Endothelial cell of umbilical vein (primary cell): ENCODE measurements around the gene LIMD2. TPM values are rescaled to one million over a fixed set of nuclear protein-coding genes. Genes with fewer than 3 reads are reported as not detected.

Experiments
- BruUV-seq: library from RNA; stranded (reverse); fragments of 400-500 nt; replicated peaks from 2 replicates; lab custom pipeline; 2021; lab: Mats Ljungman, UMichigan
- CTCF ChIA-PET: fragments of 300-600, 350-600 bp; sonication (Branson Sonifier 250); formaldehyde crosslinking; loops from one replicate; lab custom pipeline; 2021; ENCODE audit warnings: antibody characterized with exemption, inconsistent platforms; lab: Charles Lee
- POLR2A ChIA-PET: fragments of 300-600, 350-600 bp; sonication (Branson Sonifier 250); formaldehyde crosslinking; loops from one replicate; lab custom pipeline; 2021; ENCODE audit warnings: antibody characterized with exemption, inconsistent platforms; lab: Charles Lee
- DNase-seq: peaks from one replicate; pipeline ENCODE4 v3.0.0-alpha.2; 2011; ENCODE audit warnings: low read depth, low spot score
- FAIRE-seq: peaks from 2 replicates; lab custom pipeline; 2011; peaks lifted over from hg19 to GRCh38; lab: Jason Lieb, UNC
- H2AFZ ChIP-seq: 2 replicates; pipeline ENCODE4 v1.6.0; 2012; ENCODE audit warnings: low read depth, low read length, control low read depth, inconsistent platforms
- H3K27ac ChIP-seq: 2 replicates; pipeline ENCODE4 v1.5.1; 2011; ENCODE audit warnings: low read depth, mild to moderate bottlenecking, control low read depth, low read length, moderate library complexity; ENCODE audit not compliant: insufficient read depth
- H3K27me3 ChIP-seq, 2 experiments: 2 replicates each; pipeline versions ENCODE4 v1.6.0 to v1.6.1; 2011; ENCODE audit warnings: low read length in 2 of 2, mixed read lengths in 1 of 2; ENCODE audit not compliant: control insufficient read depth in 2 of 2, insufficient read depth in 2 of 2
- H3K36me3 ChIP-seq, 2 experiments: 2 replicates in 1 of 2; 3 replicates in 1 of 2; pipeline ENCODE4 v1.5.1; 2011; ENCODE audit warnings: low read length in 2 of 2, mild to moderate bottlenecking in 1 of 2, moderate library complexity in 1 of 2; ENCODE audit not compliant: control insufficient read depth in 2 of 2, insufficient read depth in 2 of 2; ENCODE audit errors: extremely low read depth in 1 of 2
- H3K4me1 ChIP-seq: 3 replicates; pipeline ENCODE4 v1.5.1; 2011; ENCODE audit warnings: mild to moderate bottlenecking, low read length; ENCODE audit not compliant: control insufficient read depth, insufficient read depth; ENCODE audit errors: extremely low read depth
- H3K4me2 ChIP-seq: 2 replicates; pipeline ENCODE4 v1.6.1; 2011; ENCODE audit warnings: low read length, control low read depth, mixed read lengths; ENCODE audit not compliant: insufficient read depth
- H3K4me3 ChIP-seq, 3 experiments: fragments of 200-600 bp in 1 of 3; sonication (generic), shearing (Covaris generic) in 1 of 3; replicated peaks in 1 of 3; 2 replicates each; pipeline ENCODE4 v1.5.1; 2011 to 2016; ENCODE audit warnings: control low read depth in 3 of 3, low read length in 3 of 3, mild to moderate bottlenecking in 2 of 3, inconsistent platforms in 1 of 3, low read depth in 1 of 3, moderate library complexity in 1 of 3; ENCODE audit not compliant: insufficient read depth in 1 of 3
- H3K79me2 ChIP-seq: 2 replicates; pipeline ENCODE4 v1.6.0; 2012; ENCODE audit warnings: low read length, inconsistent platforms; ENCODE audit not compliant: control insufficient read depth, insufficient read depth
- H3K9ac ChIP-seq: replicated peaks from 2 replicates; pipeline ENCODE3; 2011; ENCODE audit warnings: low read length, control low read depth; ENCODE audit not compliant: insufficient read depth; ENCODE audit errors: extremely low read depth
- H3K9me1 ChIP-seq: replicated peaks from 3 replicates; pipeline ENCODE4 v1.6.0; 2011; ENCODE audit warnings: mild to moderate bottlenecking, low read length; ENCODE audit not compliant: control insufficient read depth, insufficient read depth; ENCODE audit errors: extremely low read depth
- H3K9me3 ChIP-seq: replicated peaks from 2 replicates; pipeline ENCODE4 v1.5.1; 2012; ENCODE audit warnings: low read length, inconsistent platforms; ENCODE audit not compliant: control insufficient read depth, insufficient read depth
- H4K20me1 ChIP-seq: replicated peaks from 2 replicates; pipeline ENCODE3; 2011; ENCODE audit warnings: mild to moderate bottlenecking, low read length; ENCODE audit not compliant: control insufficient read depth, insufficient read depth; ENCODE audit errors: extremely low read depth
- CTCF ChIP-seq, 2 donors: IDR thresholded peaks; 1 replicate in 1 of 2; 2 replicates in 1 of 2; pipeline ENCODE4 v1.5.1; 2011; ENCODE audit warnings: low read length in 2 of 2, mild to moderate bottlenecking in 2 of 2, moderate library complexity in 2 of 2, control low read depth in 1 of 2, inconsistent platforms in 1 of 2, low read depth in 1 of 2; ENCODE audit not compliant: insufficient read depth in 1 of 2; ENCODE audit errors: extremely low read depth in 1 of 2
- EZH2 ChIP-seq: IDR thresholded peaks from 2 replicates; pipeline ENCODE4 v1.6.1; 2012; ENCODE audit warnings: borderline replicate concordance, low read depth, mild to moderate bottlenecking, moderate library complexity, low read length, inconsistent platforms; ENCODE audit not compliant: severe bottlenecking
- FOS ChIP-seq: IDR thresholded peaks from 2 replicates; pipeline ENCODE4 v1.6.1; 2011; ENCODE audit warnings: mild to moderate bottlenecking, low read length, moderate library complexity, borderline replicate concordance; ENCODE audit not compliant: insufficient read depth
- GATA2 ChIP-seq: IDR thresholded peaks from 2 replicates; pipeline ENCODE4 v1.7.0; 2011; ENCODE audit warnings: low read depth, mild to moderate bottlenecking, moderate library complexity, mixed read lengths, low read length; ENCODE audit not compliant: insufficient read length, insufficient read depth
- JUN ChIP-seq: IDR thresholded peaks from 2 replicates; pipeline ENCODE4 v1.6.1; 2011; ENCODE audit warnings: borderline replicate concordance, low read depth; ENCODE audit not compliant: insufficient read length, insufficient read depth
- MAX ChIP-seq: IDR thresholded peaks from 2 replicates; pipeline ENCODE4 v1.6.1; 2011; ENCODE audit not compliant: insufficient read depth, insufficient read length
- MYC ChIP-seq: IDR thresholded peaks from one replicate; pipeline ENCODE4 v1.6.1; 2011; ENCODE audit warnings: mild to moderate bottlenecking, low read depth, low read length
- POLR2A ChIP-seq: IDR thresholded peaks from 2 replicates; pipeline ENCODE4 v1.6.1; 2012; ENCODE audit warnings: low read depth, mild to moderate bottlenecking, control low read depth, low read length
- POLR2AphosphoS5 ChIP-seq: IDR thresholded peaks from 2 replicates; pipeline ENCODE4 v1.6.1; 2012; ENCODE audit warnings: low read depth, mild to moderate bottlenecking, control low read depth, low read length, moderate library complexity; ENCODE audit not compliant: insufficient read depth
- dilution Hi-C: fragments of 300-500 bp; cut with MboI; formaldehyde crosslinking; loops from one replicate; pipeline ENCODE4 v1.15.0; 2019; ENCODE audit warnings: low sequenced_read_pairs; ENCODE audit not compliant: extremely low pct_ligation_motif_present
- intact Hi-C: fragments of 100-400 bp; cut with micrococcal nuclease; formaldehyde crosslinking; loops from one replicate; pipeline ENCODE4 v1.10.0; 2022
- polyA plus RNA-seq, 4 experiments: library from polyadenylated mRNA; depleted of rRNA in 3 of 4; stranded (reverse) in 3 of 4; unstranded in 1 of 4; fragments of >200 nt; gene quantifications; 2 replicates each; pipeline versions ENCODE4 v1.2.1 to v1.2.3, GENCODE V29; 2011 to 2012; ENCODE audit warnings: missing spikeins in 1 of 4
- total RNA-seq: library from RNA; stranded (reverse); gene quantifications from 2 replicates; pipeline ENCODE4 v1.2.3, GENCODE V29; 2021

Gene LIMD2
- total and polyA plus RNA-seq, 2 donors (not counting 3 experiments of a cell fraction or from before 2014, with no cell fraction given): 69.0 to 83.9 TPM

GRCh38 chr17:63741408-63742173 lies 41.7 kb upstream of the LIMD2 start, which contains the start of gene STRADA:
TSS of gene STRADA (minus strand) at chr17:63741799. CDS start at chr17:63728369, 13,430 bp downstream.
- peaks cover 12% of the 10 kb centered on the region for H3K4me1 ChIP-seq
- H3K9ac ChIP-seq: peak within 1 kb of the TSS; percentile 95
- peak within 1 kb of the TSS; percentile 80 for H3K27ac ChIP-seq
- peak within 1 kb of the TSS; percentile 72 to 98 (median 93) for H3K4me3 ChIP-seq
- dilution Hi-C loops (no loop called here), intact Hi-C loops (loop anchor here (1.0 to 5.0 kb wide), 3 partner anchors 32 to 119 kb away; partner anchors contain the start of genes CCDC47, LIMD2 and MAP3K3)
- H3K79me2 ChIP-seq: peaks cover 19% of the 10 kb centered on the region
- no peaks in the 10 kb centered on the region for H4K20me1 ChIP-seq
- H3K4me2 ChIP-seq: peak within 1 kb of the TSS; percentile 99
- H3K9me3 ChIP-seq: no peaks in the 10 kb centered on the region
- DNase-seq (peak; percentile 99), FAIRE-seq (peak; percentile 97)
- peak within 1 kb of the TSS; percentile 90 for H2AFZ ChIP-seq
- H3K27me3 ChIP-seq: no peaks in the 10 kb centered on the region
- POLR2A ChIA-PET: no interaction called here
- H3K9me1 ChIP-seq: no peaks in the 10 kb centered on the region
- peaks cover 3 to 10% of the 10 kb centered on the region in 2 experiments for H3K36me3 ChIP-seq
- TF ChIP-seq EZH2: no peak
- TF ChIP-seq GATA2: no peak
- no peak for TF ChIP-seq MYC
- TF ChIP-seq MAX: peak; percentile 24
- peak; percentile 95 for TF ChIP-seq POLR2AphosphoS5
- TF ChIP-seq JUN: no peak
- no peak for TF ChIP-seq CTCF (IDR thresholded peaks at IDR 0.05; ENCODE audit: extremely low read depth in 1 of 2, insufficient read depth in 1 of 2, low read depth in 1 of 2, low read length in 2 of 2)
- no peak for TF ChIP-seq FOS
- TF ChIP-seq POLR2A: peak; percentile 88
- BruUV-seq: no TSS peak
- CTCF ChIA-PET: interaction anchor here (0.8 to 1.3 kb wide), 6 partner anchors 10 to 316 kb away, joined by 3 to 4 read pairs (median 3); no protein-coding TSS in a partner anchor
